SJCRH30 (cell line): ENCODE measurements around the gene YEATS2. TPM values are rescaled to one million over a fixed set of nuclear protein-coding genes. Genes with fewer than 3 reads are reported as not detected.
"Not testable (repeated sequence)": the region's sequence is repeated elsewhere in the genome, so short reads cannot be mapped to it uniquely, and the experiment has no call there.

Experiments used
- DNase-seq, 2 experiments: peaks; one replicate each; pipeline ENCODE4 v3.0.0-alpha.2; 2015 to 2020
- H3K27ac ChIP-seq: fragments of 250-450 bp; sonication (Bioruptor Pico); 2 replicates; pipeline ENCODE4 v1.5.1; 2020; ENCODE audit warnings: mild to moderate bottlenecking, moderate library complexity
- H3K27me3 ChIP-seq: fragments of 250-450 bp; sonication (Bioruptor Pico); 2 replicates; pipeline ENCODE4 v1.5.1; 2020; ENCODE audit warnings: mild to moderate bottlenecking, moderate library complexity
- H3K36me3 ChIP-seq: fragments of 250-450 bp; sonication (Bioruptor Pico); 2 replicates; pipeline ENCODE4 v1.5.1; 2020; ENCODE audit warnings: mild to moderate bottlenecking, moderate library complexity
- H3K4me1 ChIP-seq: fragments of 250-450 bp; sonication (Bioruptor Pico); 2 replicates; pipeline ENCODE4 v1.5.1; 2020; ENCODE audit warnings: mild to moderate bottlenecking, moderate library complexity
- H3K4me3 ChIP-seq: fragments of 250-450 bp; sonication (Bioruptor Pico); 2 replicates; pipeline ENCODE4 v1.5.1; 2020; ENCODE audit warnings: mild to moderate bottlenecking, moderate library complexity
- H3K9me3 ChIP-seq: fragments of 250-450 bp; sonication (Bioruptor Pico); replicated peaks from 2 replicates; pipeline ENCODE4 v1.5.1; 2020; ENCODE audit warnings: mild to moderate bottlenecking, moderate library complexity
- total RNA-seq: library from RNA; depleted of rRNA; stranded (reverse); fragments of >200 nt; shearing (Covaris generic); gene quantifications from 2 replicates; pipeline ENCODE4 v1.2.3, GENCODE V29; 2014

Gene YEATS2
- total RNA-seq, 1 experiment from 2014 or later, result 38.1 TPM

- Histone ChIP-seq H3K4me1 (peaks cover 4% of the 10 kb centered on the region; the same call in 1 of the 2 replicates), H3K27ac (peak overlapping the region; percentile 83), H3K9me3 (no peaks in the 10 kb centered on the region), H3K36me3 (peaks cover 13% of the 10 kb centered on the region), H3K27me3 (no peaks in the 10 kb centered on the region), H3K4me3 (peak overlapping the region; percentile 99)
- peak; percentile 30 to 46 for DNase-seq
Measured at GRCh38 chr3:183698318-183698751, 738 bp downstream of the YEATS2 start.

- H3K4me1 ChIP-seq, result peaks cover 4% of the 10 kb centered on the region; the same call in 1 of the 2 replicates
- peak overlapping the region; percentile 83; the same call in 1 of the 2 replicates for H3K27ac ChIP-seq
- H3K27me3 ChIP-seq, result no peaks in the 10 kb centered on the region
- H3K4me3 ChIP-seq, result peak overlapping the region; percentile 99
- peak in 1 of 2 experiments; percentile 36 for DNase-seq
- H3K9me3 ChIP-seq, result no peaks in the 10 kb centered on the region
- H3K36me3 ChIP-seq, result peaks cover 13% of the 10 kb centered on the region
Measured at GRCh38 chr3:183698756-183699155, 1.2 kb downstream of the YEATS2 start.

GRCh38 chr3:183699238-183699947 lies 1.8 kb downstream of the YEATS2 start:
- Histone ChIP-seq H3K36me3 (peaks cover 13% of the 10 kb centered on the region), H3K27ac (no peak overlapping the region), H3K27me3 (no peaks in the 10 kb centered on the region), H3K4me1 (peaks cover 4% of the 10 kb centered on the region; the same call in 1 of the 2 replicates), H3K4me3 (peak overlapping the region; percentile 99), H3K9me3 (no peaks in the 10 kb centered on the region)
- DNase-seq, result no peak

DNA sequence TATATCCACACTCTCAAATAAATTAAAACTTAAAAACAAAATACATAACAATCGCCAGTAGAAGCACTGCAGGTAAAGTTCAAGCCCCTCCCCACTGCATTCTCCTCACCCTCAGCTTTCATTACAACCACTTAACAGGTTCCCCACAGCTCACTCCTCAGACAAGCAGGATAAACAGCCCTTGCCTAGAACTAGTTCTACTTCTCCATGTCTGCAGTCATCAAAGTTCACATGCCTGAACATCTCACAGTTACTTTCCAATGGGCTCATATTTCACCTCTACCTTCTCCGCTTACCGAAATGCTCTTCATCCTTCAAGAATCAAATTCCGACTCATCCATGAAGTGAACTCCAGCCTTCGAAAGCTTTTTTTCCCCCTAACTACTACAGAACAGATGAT lies 4.1 kb downstream of the YEATS2 start:
- Histone ChIP-seq H3K9me3 (no peaks in the 10 kb centered on the region), H3K4me1 (peaks cover 4% of the 10 kb centered on the region; the same call in 1 of the 2 replicates), H3K27me3 (no peaks in the 10 kb centered on the region), H3K4me3 (no peak overlapping the region), H3K36me3 (peaks cover 15% of the 10 kb centered on the region), H3K27ac (no peak overlapping the region)
- no peak for DNase-seq

DNA sequence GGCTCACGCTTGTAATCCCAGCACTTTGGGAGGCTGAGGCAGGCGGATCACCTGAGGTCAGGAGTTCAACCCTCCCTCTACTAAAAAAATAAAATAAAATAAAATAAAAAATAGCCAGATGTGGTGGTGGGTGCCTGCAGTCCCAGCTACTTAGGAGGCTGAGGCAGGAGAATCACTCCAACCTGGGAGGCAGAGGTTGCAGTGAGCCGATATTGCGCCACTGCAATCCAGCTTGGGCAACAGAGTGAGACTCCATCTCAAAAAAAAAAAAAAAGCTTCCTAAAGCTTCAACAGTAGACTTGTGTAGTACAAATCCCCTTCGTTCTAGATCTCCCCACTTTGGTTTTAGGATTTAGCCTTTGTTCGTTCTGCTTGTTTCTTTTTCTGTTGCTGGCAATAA lies 6.3 kb downstream of the YEATS2 start:
- H3K27me3 ChIP-seq, H3K4me1 ChIP-seq, H3K9me3 ChIP-seq, H3K27ac ChIP-seq, DNase-seq, H3K4me3 ChIP-seq: not testable (repeated sequence)
- peaks cover 18% of the 10 kb centered on the region for H3K36me3 ChIP-seq

GRCh38 chr3:183710231-183710630 lies 12.6 kb downstream of the YEATS2 start:
- Histone ChIP-seq H3K4me3 (no peak overlapping the region), H3K36me3 (peaks cover 10% of the 10 kb centered on the region), H3K9me3 (no peaks in the 10 kb centered on the region), H3K27ac (no peak overlapping the region), H3K27me3 (no peaks in the 10 kb centered on the region), H3K4me1 (no peaks in the 10 kb centered on the region)
- peak in 1 of 2 experiments; percentile 13 for DNase-seq

DNA sequence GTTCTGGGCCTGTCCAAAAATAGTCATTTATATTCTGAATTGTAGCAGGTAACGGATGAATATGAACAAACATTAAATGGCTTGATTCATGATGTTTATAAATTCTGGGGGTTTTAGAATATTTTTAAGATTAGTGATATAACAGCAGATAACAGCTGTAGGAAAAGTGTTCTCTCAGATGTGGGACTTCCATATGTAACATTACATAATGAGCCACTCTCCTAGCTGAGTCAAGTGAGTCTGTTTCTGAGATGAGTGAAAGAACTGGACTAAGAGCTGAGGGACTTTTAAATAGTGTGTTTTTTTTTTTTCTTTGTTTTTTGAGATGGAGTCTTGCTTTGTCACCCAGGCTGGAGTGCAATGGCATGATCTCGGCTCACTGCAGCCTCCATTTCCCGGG lies 13.9 kb downstream of the YEATS2 start:
- DNase-seq, result no peak
- H3K4me1 ChIP-seq, result no peaks in the 10 kb centered on the region
- H3K9me3 ChIP-seq, result no peaks in the 10 kb centered on the region
- H3K4me3 ChIP-seq, result no peak overlapping the region
- no peak overlapping the region for H3K27ac ChIP-seq
- H3K27me3 ChIP-seq, result no peaks in the 10 kb centered on the region
- H3K36me3 ChIP-seq, result peaks cover 11% of the 10 kb centered on the region

- H3K9me3 ChIP-seq, result no peaks in the 10 kb centered on the region
- H3K36me3 ChIP-seq, result peaks cover 22% of the 10 kb centered on the region
- H3K27ac ChIP-seq, result no peak overlapping the region
- no peak for DNase-seq
- H3K4me1 ChIP-seq, result no peaks in the 10 kb centered on the region
- no peak overlapping the region for H3K4me3 ChIP-seq
- H3K27me3 ChIP-seq, result no peaks in the 10 kb centered on the region
Measured at GRCh38 chr3:183714622-183715021, 17.0 kb downstream of the YEATS2 start.

DNA sequence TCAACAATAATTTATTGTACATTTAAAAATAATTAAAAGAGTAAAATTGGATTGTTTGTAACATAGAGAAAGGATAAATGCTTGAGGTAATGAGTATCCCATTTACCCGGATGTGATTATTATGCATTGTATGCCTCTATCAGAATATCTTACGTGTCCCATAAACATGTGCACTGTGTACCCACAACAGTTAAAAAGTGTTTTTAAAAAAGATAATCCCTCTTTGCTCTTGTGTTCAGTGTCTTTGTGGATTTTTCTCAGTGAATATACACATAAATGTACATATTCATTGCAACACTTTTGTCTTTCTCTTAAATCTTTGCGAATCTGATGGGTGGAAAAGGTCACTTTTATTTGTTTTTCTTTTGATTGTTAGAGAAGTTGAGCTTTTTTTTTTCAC lies 20.4 kb downstream of the YEATS2 start:
- no peak for DNase-seq
- Histone ChIP-seq H3K9me3 (no peaks in the 10 kb centered on the region), H3K36me3 (peaks cover 40% of the 10 kb centered on the region), H3K4me1 (no peaks in the 10 kb centered on the region), H3K4me3 (no peak overlapping the region), H3K27me3 (no peaks in the 10 kb centered on the region), H3K27ac (no peak overlapping the region)

DNA sequence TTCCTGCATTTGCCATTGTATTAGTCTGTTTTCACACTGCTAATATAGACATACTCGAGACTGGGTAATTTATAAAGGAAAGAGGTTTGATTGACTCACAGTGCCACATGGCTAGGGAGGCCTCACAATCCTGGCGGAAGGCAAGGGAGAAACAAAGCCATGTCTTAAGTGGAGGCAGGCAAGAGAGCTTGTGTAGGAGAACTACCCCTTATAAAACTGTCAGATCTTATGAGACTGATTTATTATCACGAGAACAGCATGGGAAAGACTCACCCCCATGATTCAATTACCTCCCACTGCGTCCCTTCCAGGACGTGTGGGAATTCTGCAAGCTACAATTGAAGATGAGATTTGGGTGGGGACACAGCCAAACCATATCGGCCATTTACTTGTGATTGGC lies 27.8 kb downstream of the YEATS2 start:
- H3K27me3 ChIP-seq, result no peaks in the 10 kb centered on the region
- H3K4me3 ChIP-seq, result no peak overlapping the region
- H3K27ac ChIP-seq, result no peak overlapping the region
- no peaks in the 10 kb centered on the region for H3K9me3 ChIP-seq
- H3K36me3 ChIP-seq, result peaks cover 76% of the 10 kb centered on the region
- DNase-seq, result no peak
- no peaks in the 10 kb centered on the region for H3K4me1 ChIP-seq

GRCh38 chr3:183728204-183728603 lies 30.6 kb downstream of the YEATS2 start:
- Histone ChIP-seq H3K4me1 (no peaks in the 10 kb centered on the region), H3K27me3 (no peaks in the 10 kb centered on the region), H3K36me3 (peaks cover 72% of the 10 kb centered on the region), H3K4me3 (no peak overlapping the region), H3K27ac (no peak overlapping the region), H3K9me3 (no peaks in the 10 kb centered on the region)
- no peak for DNase-seq

DNA sequence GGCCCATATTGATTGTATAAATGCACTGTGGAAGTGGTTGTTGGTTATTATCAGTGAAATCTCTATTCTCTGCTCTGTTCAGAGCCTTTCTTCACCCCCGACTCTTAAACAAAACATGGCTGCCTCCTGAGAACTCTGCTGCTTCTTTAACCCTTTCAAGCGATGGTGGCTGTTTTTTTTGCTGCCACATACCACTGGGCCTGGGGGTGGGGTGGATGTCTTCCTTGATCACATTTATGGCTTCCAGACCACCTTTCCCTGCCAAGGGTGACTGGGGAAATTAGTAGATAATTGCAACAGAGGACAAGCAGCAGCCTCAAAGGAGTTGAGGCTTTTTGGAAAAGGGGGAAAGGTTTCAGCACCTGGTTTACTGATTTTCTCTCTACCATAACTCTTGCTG lies 32.8 kb downstream of the YEATS2 start:
- no peaks in the 10 kb centered on the region for H3K4me1 ChIP-seq
- H3K36me3 ChIP-seq, result peaks cover 70% of the 10 kb centered on the region
- DNase-seq, result no peak
- H3K9me3 ChIP-seq, result no peaks in the 10 kb centered on the region
- no peak overlapping the region for H3K27ac ChIP-seq
- no peaks in the 10 kb centered on the region for H3K27me3 ChIP-seq
- no peak overlapping the region for H3K4me3 ChIP-seq

DNA sequence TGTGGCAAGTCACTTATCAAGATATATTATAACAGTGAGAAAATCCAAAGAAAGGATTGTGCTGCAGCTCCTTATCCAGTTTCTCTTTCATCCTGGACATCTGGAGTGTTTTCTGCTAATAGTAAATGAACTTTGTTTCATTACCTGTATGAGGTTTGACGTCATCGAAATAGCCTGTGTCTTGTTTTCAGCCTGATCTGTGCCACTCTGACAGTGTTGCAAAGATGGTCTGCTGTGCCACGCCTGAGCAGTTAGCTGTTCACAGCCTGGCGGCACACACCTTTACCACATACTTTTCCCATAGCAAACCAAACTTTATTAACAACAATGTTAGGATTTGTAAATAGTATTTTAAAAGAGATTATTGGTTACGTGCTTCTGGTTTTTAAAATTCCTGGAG lies 34.0 kb downstream of the YEATS2 start:
- Histone ChIP-seq H3K9me3 (no peaks in the 10 kb centered on the region), H3K4me3 (no peak overlapping the region), H3K27ac (no peak overlapping the region), H3K4me1 (no peaks in the 10 kb centered on the region), H3K36me3 (peaks cover 65% of the 10 kb centered on the region), H3K27me3 (no peaks in the 10 kb centered on the region)
- no peak for DNase-seq

GRCh38 chr3:183733553-183733952 lies 36.0 kb downstream of the YEATS2 start:
- no peaks in the 10 kb centered on the region for H3K4me1 ChIP-seq
- H3K36me3 ChIP-seq, result peaks cover 67% of the 10 kb centered on the region
- no peak overlapping the region for H3K27ac ChIP-seq
- H3K4me3 ChIP-seq, result no peak overlapping the region
- H3K27me3 ChIP-seq, result no peaks in the 10 kb centered on the region
- H3K9me3 ChIP-seq, result no peaks in the 10 kb centered on the region; the same call in 1 of the 2 replicates
- no peak for DNase-seq

DNA sequence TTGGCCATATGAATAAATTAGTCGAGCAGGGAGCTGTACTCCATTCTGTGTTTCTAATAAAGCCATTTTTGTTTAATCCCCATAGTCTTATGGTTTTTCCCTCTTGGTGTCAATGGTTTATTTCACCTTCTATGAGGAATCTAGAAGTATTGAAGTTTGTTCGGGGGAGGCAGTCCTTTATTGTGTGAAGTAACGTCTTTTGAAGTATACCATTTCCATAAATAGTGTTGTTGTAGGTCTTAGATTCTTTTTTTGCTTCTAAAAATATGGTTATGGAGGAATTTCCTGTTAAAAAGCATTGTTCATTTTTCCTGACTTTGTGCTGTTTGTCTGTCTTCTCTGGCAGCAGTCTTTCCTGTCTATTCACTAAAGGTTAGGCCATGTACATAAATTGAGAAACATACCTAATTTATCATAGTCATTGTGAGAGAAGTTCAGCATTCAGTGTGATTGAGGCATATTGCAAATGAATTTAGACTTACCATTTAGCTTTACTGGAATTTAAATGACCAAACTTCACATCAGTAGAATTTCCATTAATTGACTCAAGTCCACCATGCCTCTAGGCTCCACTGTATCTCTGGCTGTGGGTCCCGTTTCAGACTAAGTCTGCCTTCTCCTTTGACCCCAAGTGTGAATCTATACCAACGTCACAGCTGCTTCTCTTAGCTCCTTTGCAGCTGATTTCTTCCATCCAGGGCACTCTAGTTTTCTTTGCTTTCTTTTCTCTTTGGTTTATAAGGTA lies 37.3 kb downstream of the YEATS2 start:
- Histone ChIP-seq H3K4me1 (no peaks in the 10 kb centered on the region), H3K27ac (no peak overlapping the region), H3K36me3 (peaks cover 57% of the 10 kb centered on the region), H3K27me3 (no peaks in the 10 kb centered on the region), H3K4me3 (no peak overlapping the region), H3K9me3 (no peaks in the 10 kb centered on the region; the same call in 1 of the 2 replicates)
- no peak for DNase-seq
